ENCODE results near the gene ANKRD12. TPM values are rescaled to one million over a fixed set of nuclear protein-coding genes. Genes with fewer than 3 reads are reported as not detected.
A peak's percentile ranks its signal among the peaks of the same experiment; 100 is the strongest.
"Not testable (repeated sequence)": the region's sequence is repeated elsewhere in the genome, so short reads cannot be mapped to it uniquely, and the experiment has no call there.

The ANKRD12 gene
- total RNA-seq: 10 to 100 TPM; 57.5 to 96.0 TPM

DNA sequence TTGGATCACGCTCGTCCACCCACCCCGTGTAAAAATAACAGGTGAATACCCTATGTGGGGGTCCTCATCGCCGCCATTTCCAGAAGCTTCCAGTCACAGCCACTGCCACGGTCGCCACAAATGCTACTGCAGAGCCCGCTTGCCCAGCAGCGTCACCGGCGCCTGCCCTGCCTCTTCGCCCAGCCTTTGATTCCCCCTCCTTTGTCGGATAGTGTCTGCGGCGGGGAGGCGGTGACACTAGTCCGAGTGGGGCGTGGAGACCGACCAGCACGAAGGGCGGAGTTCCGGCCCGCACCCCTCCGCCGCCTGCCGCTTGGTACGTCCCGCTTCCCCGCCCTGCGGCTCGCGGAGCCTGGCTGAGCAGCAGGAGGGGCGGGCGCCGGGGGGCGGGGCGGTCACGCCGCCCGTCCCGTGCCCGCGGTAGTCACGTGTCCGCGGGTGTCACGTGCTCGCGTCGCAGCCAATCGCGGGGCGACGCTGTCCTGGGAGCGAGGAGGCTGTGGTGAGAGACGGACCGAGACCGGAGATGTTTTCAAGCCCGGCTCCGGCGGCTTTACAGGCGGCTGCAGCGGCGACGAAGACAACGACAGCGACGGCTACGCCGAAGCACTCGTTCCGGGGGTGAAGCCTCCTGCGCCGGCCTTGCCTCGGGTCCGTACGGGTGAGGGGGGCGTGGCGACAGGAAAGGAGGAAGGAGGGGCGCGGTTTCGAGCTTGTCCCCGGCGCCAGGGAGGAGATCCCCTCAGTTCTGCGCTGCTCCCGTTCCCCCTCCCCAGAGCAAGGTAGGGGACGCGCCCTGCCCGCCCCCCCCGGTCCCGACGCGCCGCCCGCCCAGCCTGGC is at the start of gene ANKRD12:
Gene ANKRD12, plus strand, starts transcription at position 467 of the 841 bp plus-strand sequence. CDS start 45,652 bp downstream, outside the sequence.
- ChIA-PET CTCF (interaction anchor here (1.0 to 1.6 kb wide), 4 partner anchors 10 to 53 kb away, joined by 4 to 6 read pairs (median 4); no protein-coding TSS in a partner anchor), POLR2A (interaction anchor here (0.6 to 5.2 kb wide), 10 partner anchors 18 to 54 kb away, joined by 3 to 30 read pairs (median 5); partner anchors contain the start of gene NDUFV2)
- Mint-ChIP-seq H3K9me3 (ENCODE audit: low read depth) (no peaks in the 10 kb centered on the region), H3K4me3 (peak within 1 kb of the TSS; percentile 86), H3K27ac (peak within 1 kb of the TSS; percentile 97), H3K36me3 (ENCODE audit: low read depth) (peaks cover 52% of the 10 kb centered on the region), H3K4me1 (peaks cover 53% of the 10 kb centered on the region), H3K27me3 (no peaks in the 10 kb centered on the region)
- ATAC-seq: peak; percentile 75
- intact Hi-C loops (cut with DNase I, micrococcal nuclease): loop anchor here (1.0 to 5.0 kb wide), 15 partner anchors 18 to 777 kb away; partner anchors contain the start of genes NDUFV2 (in 2 of the 2), MTCL1 (in 1 of the 2), RAB12 (in 1 of the 2) and RALBP1 (in 1 of the 2)
- peak; percentile 98 for DNase-seq

DNA sequence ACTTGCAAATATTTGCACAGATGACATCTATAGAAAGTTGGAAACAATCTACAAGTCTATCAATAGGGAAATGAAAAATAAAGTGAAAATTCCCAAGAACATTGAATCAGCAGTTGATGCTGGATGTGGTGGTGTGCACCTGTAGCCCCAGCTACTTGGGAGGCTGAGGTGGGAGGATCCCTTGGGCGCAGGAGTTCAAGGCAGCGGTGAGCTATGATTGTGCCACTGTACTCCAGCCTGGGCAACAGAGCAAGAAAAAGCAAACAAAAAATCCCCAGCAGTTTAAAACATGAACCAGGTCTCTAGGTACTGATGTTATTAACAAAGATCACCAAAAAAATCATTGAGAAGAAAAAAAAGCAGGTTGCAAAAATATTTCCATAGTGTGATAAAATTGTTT is 49.4 kb upstream of the ANKRD12 start:
- no peak overlapping the region for H3K27ac Mint-ChIP-seq
- CTCF ChIA-PET: interaction anchor here (0.5 to 1.5 kb wide), 4 partner anchors 9 to 18 kb away, joined by 3 to 4 read pairs (median 4); no protein-coding TSS in a partner anchor
- intact Hi-C loops (cut with DNase I, micrococcal nuclease): no loop called here
- ATAC-seq: no peak
- POLR2A ChIA-PET: interaction anchor here (0.6 to 1.4 kb wide), 3 partner anchors 11 to 49 kb away, joined by 3 to 12 read pairs (median 4); partner anchors contain the start of gene ANKRD12
- peaks cover 2% of the 10 kb centered on the region for H3K9me3 Mint-ChIP-seq (ENCODE audit: low read depth)
- peaks cover 10% of the 10 kb centered on the region for H3K36me3 Mint-ChIP-seq (ENCODE audit: low read depth)
- DNase-seq: no peak
- H3K4me3 Mint-ChIP-seq: no peak overlapping the region
- H3K4me1 Mint-ChIP-seq: peaks cover 66% of the 10 kb centered on the region
- H3K27me3 Mint-ChIP-seq: no peaks in the 10 kb centered on the region

DNA sequence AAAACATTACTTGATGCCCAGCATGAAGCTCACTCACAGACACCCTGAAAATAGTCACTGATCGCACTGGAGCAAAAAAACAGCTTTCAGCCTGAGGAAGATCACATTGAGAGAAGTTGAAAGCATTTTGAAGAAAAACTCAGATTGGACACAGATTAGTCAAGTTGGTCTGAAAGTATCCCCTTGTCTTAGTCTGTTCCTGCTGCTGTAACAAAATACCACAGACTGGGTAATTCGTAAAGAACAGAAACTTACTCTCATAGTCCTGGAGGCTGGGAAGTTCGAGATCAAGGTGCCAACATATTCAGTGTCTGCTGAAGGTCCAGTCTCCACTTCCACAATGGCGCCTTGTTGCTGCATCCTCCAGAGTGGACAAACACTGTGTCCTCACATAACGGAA is 48.3 kb upstream of the ANKRD12 start:
- intact Hi-C loops (cut with DNase I, micrococcal nuclease): no loop called here
- ATAC-seq: no peak

DNA sequence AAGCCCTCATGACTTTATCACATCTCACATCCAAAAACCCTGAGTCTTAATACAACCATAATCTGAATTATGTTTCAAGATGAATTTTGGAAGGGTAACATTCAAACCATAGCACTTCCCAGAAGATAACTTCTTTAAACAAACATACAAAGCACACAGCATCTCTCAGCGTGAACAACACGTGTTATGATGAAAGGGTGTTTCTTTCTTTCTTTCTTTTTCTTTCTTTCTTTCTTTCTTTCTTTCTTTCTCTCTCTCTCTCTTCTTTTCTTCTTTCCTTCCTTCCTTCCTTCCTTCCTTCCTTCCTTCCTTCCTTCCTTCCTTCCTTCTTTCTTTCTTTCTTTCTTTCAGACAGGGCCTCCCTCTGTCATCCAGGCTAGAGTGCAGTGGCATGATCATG is 47.9 kb upstream of the ANKRD12 start:
- H3K9me3 Mint-ChIP-seq (ENCODE audit: low read depth); DNase-seq: not testable (repeated sequence)

More for the DNA sequence above, 48.3 kb upstream of the ANKRD12 start:
- ChIA-PET POLR2A (interaction anchor here (0.7 to 1.4 kb wide), 3 partner anchors 8 to 49 kb away, joined by 3 to 12 read pairs (median 3); partner anchors contain the start of gene ANKRD12), CTCF (interaction anchor here (1.1 to 1.5 kb wide), 3 partner anchors 8 to 14 kb away, joined by 3 to 4 read pairs (median 4); no protein-coding TSS in a partner anchor)
- Mint-ChIP-seq H3K27me3 (no peaks in the 10 kb centered on the region), H3K9me3 (ENCODE audit: low read depth) (peaks cover 2% of the 10 kb centered on the region), H3K27ac (peak overlapping the region; percentile 73), H3K4me1 (peaks cover 64% of the 10 kb centered on the region), H3K36me3 (ENCODE audit: low read depth) (peaks cover 10% of the 10 kb centered on the region), H3K4me3 (peak overlapping the region; percentile 46)
- no peak for DNase-seq

DNA sequence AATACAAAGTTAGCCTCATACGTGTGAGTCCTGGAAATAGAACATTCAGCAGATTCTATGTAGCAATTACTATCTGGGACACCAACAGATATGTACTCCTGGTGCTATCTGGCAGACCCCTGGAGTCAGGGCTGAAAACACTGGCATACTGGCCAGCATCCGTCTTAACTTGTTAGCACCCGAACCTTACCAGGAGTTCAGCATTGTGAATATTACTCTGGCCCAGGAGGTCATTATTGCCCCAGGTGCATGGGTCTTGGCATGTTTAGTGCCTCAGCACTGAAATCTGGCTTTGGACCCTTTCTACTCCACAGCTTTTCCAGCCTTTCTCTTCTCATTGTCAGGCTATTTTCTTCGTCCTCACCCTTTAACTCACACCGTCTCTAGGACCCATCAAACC is 46.0 kb upstream of the ANKRD12 start:
- Mint-ChIP-seq H3K36me3 (ENCODE audit: low read depth) (peaks cover 10% of the 10 kb centered on the region), H3K27me3 (no peaks in the 10 kb centered on the region), H3K4me1 (peaks cover 76% of the 10 kb centered on the region), H3K4me3 (peak overlapping the region; percentile 76), H3K27ac (peak overlapping the region; percentile 94), H3K9me3 (ENCODE audit: low read depth) (peaks cover 2% of the 10 kb centered on the region)
- intact Hi-C loops (cut with DNase I, micrococcal nuclease): loop anchor here in 1 of 2 experiments (2.0 kb wide), 1 partner anchor 18 kb away; no protein-coding TSS in a partner anchor
- no peak for ATAC-seq
- DNase-seq: no peak
- POLR2A ChIA-PET: interaction anchor here (0.8 to 1.7 kb wide), 6 partner anchors 8 to 149 kb away, joined by 3 to 17 read pairs (median 6); partner anchors contain the start of gene NDUFV2
- CTCF ChIA-PET: interaction anchor here (0.6 to 1.2 kb wide), 5 partner anchors 9 to 90 kb away, joined by 3 to 6 read pairs (median 4); no protein-coding TSS in a partner anchor

More for the DNA sequence above, 47.9 kb upstream of the ANKRD12 start:
- H3K4me1 Mint-ChIP-seq: peaks cover 61% of the 10 kb centered on the region
- POLR2A ChIA-PET: interaction anchor here (0.7 to 1.0 kb wide), 3 partner anchors 8 to 48 kb away, joined by 3 read pairs; partner anchors contain the start of gene ANKRD12
- peak overlapping the region; percentile 90 for H3K27ac Mint-ChIP-seq
- peak overlapping the region; percentile 46 for H3K4me3 Mint-ChIP-seq
- intact Hi-C loops (cut with DNase I, micrococcal nuclease); ATAC-seq; H3K27me3 Mint-ChIP-seq; H3K36me3 Mint-ChIP-seq (ENCODE audit: low read depth): not testable (repeated sequence)
- CTCF ChIA-PET: interaction anchor here (1.1 to 1.5 kb wide), 2 partner anchors 13 to 15 kb away, joined by 3 to 4 read pairs; no protein-coding TSS in a partner anchor

DNA sequence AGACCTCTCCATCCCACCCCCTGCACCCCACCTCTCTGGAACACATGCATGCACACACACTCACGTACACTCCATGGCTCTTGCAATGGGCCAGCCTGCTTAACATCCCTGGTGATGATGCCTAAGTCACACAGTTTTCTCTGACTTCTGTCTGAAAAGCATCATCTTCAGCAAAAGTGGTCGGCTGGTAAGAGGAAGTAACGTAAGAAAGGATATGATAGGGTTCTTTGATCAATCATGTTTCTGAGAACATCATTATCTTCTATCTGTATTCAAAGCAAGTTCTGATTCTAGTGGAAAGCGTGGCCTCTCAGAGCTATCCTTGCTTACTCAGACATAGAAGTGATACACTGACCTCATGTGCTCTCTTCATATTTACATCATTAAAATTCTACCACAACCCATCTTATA is 45.5 kb upstream of the ANKRD12 start:
- H3K36me3 Mint-ChIP-seq (ENCODE audit: low read depth): peaks cover 6% of the 10 kb centered on the region
- H3K27ac Mint-ChIP-seq: peak overlapping the region; percentile 94
- intact Hi-C loops (cut with DNase I, micrococcal nuclease): loop anchor here (1.0 to 2.0 kb wide), 4 partner anchors 8 to 27 kb away; no protein-coding TSS in a partner anchor
- H3K9me3 Mint-ChIP-seq (ENCODE audit: low read depth): peaks cover 2% of the 10 kb centered on the region
- peak overlapping the region; percentile 76 for H3K4me3 Mint-ChIP-seq
- ATAC-seq: peak; percentile 65
- peaks cover 76% of the 10 kb centered on the region for H3K4me1 Mint-ChIP-seq
- no peaks in the 10 kb centered on the region for H3K27me3 Mint-ChIP-seq
- DNase-seq: peak; percentile 59
- ChIA-PET POLR2A (interaction anchor here (1.0 to 1.7 kb wide), 4 partner anchors 8 to 149 kb away, joined by 4 to 17 read pairs (median 10); partner anchors contain the start of gene NDUFV2), CTCF (interaction anchor here (0.6 to 1.2 kb wide), 5 partner anchors 9 to 90 kb away, joined by 3 to 4 read pairs (median 3); no protein-coding TSS in a partner anchor)

DNA sequence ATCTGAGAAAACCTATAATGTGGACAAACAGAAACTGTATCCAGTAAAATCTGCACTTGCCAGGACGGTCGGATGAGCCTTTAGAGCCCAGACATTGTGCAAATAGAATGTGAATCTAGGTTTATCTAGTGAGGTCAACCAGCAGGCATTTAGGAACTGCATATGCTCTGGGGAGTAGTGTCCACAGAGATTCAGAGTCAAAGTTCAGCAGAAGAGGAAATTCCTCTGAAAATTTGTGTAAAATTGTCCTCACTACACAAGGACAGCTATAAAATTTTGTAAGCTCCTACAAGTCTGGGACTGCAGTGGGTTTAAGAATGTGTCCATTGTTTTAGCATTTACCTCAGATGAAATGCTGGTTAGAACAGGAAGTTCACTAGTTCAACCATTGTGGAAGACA is 43.9 kb upstream of the ANKRD12 start:
- H3K4me1 Mint-ChIP-seq: peaks cover 82% of the 10 kb centered on the region
- no peak for ATAC-seq
- H3K27ac Mint-ChIP-seq: peak overlapping the region; percentile 94
- intact Hi-C loops (cut with DNase I, micrococcal nuclease): no loop called here
- POLR2A ChIA-PET: no interaction called here
- CTCF ChIA-PET: no interaction called here
- DNase-seq: no peak
- H3K27me3 Mint-ChIP-seq: no peaks in the 10 kb centered on the region
- H3K4me3 Mint-ChIP-seq: no peak overlapping the region
- H3K36me3 Mint-ChIP-seq (ENCODE audit: low read depth): peaks cover 3% of the 10 kb centered on the region
- peaks cover 2% of the 10 kb centered on the region for H3K9me3 Mint-ChIP-seq (ENCODE audit: low read depth)

DNA sequence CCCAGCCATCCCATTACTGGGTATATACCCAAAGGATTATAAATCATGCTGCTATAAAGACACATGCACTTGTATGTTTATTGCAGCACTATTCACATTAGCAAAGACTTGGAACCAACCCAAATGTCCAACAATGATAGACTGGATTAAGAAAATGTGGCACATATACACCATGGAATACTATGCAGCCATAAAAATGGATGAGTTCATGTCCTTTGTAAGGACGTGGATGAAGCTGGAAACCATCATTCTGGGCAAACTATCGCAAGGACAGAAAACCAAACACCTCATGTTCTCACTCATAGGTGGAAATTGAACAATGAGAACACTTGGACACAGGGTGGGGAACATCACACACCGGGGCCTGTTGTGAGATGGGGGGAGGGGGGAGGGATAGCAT is 43.5 kb upstream of the ANKRD12 start:
- CTCF ChIA-PET; H3K9me3 Mint-ChIP-seq (ENCODE audit: low read depth); ATAC-seq; DNase-seq; H3K36me3 Mint-ChIP-seq (ENCODE audit: low read depth); H3K27me3 Mint-ChIP-seq; intact Hi-C loops (cut with DNase I, micrococcal nuclease); H3K4me3 Mint-ChIP-seq: not testable (repeated sequence)
- peak overlapping the region; percentile 59 for H3K27ac Mint-ChIP-seq
- POLR2A ChIA-PET: interaction anchor here (0.7 kb wide), 1 partner anchor 54 kb away, joined by 13 read pairs; no protein-coding TSS in a partner anchor
- H3K4me1 Mint-ChIP-seq: peaks cover 83% of the 10 kb centered on the region

DNA sequence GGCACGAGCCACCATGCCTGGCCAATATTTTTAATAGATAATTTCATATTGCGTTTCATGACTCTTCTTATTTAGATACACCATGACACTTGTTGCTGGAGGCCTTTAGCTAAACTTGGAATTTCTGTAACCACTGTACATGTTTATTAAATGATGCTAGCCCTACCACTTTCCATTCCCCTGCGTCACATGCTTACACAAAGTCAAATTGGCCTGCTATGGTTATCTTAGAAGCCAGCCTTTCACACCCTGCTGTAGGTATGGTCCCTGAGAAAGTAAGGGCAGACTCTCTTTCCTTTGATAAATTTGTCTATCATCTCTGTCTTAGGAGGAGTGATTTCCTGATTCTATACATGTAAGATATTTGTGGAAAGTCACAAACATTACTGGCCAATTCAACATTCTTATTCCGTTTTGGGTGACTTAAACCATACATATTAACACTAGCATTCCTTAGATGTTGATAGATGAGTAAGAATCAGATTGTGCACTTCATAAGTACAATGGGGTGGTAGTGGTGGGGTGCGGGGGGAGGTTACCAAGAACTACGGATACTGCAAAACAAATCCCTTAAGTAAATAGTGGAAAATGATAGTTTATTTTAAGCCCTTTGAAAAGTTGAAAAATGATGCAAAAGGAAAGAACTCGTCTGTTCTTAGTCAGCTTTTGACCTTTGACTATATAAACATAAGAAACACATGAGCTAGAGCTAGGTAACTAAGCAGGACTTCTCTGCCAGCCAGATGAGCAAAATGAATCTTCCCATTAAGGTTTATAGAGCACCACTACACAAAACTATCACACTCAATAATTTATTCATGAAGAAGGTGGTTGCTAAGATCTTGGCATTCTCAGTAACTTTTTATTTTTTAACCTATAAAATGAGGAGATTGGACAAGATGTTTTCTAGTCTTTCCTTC is 42.0 kb upstream of the ANKRD12 start:
- Mint-ChIP-seq H3K36me3 (ENCODE audit: low read depth) (peaks cover 3% of the 10 kb centered on the region), H3K4me3 (peak overlapping the region; percentile 68), H3K27ac (peak overlapping the region; percentile 100), H3K27me3 (no peaks in the 10 kb centered on the region), H3K4me1 (peaks cover 72% of the 10 kb centered on the region), H3K9me3 (ENCODE audit: low read depth) (peaks cover 2% of the 10 kb centered on the region)
- peak; percentile 83 for DNase-seq
- ChIA-PET CTCF (interaction anchor here (1.8 to 2.6 kb wide), 3 partner anchors 12 to 25 kb away, joined by 3 to 14 read pairs (median 9); no protein-coding TSS in a partner anchor), POLR2A (interaction anchor here (0.6 to 2.2 kb wide), 6 partner anchors 12 to 50 kb away, joined by 3 to 25 read pairs (median 6); no protein-coding TSS in a partner anchor)
- intact Hi-C loops (cut with DNase I, micrococcal nuclease): loop anchor here (1.0 to 2.0 kb wide), 5 partner anchors 8 to 42 kb away; partner anchors contain the start of genes ANKRD12 (in 2 of the 2) and NDUFV2 (in 1 of the 2)
- ATAC-seq: peak; percentile 55
